ENCODE data around the gene SLC7A7. TPM values are rescaled to one million over a fixed set of nuclear protein-coding genes. Genes with fewer than 3 reads are reported as not detected.

The SLC7A7 gene
- total and polyA plus RNA-seq, 9 of the 15 experiments (the other 6 are each of a cell fraction or from before 2014, with no cell fraction given), result 0.07 to 0.68 (median 0.41) TPM

DNA sequence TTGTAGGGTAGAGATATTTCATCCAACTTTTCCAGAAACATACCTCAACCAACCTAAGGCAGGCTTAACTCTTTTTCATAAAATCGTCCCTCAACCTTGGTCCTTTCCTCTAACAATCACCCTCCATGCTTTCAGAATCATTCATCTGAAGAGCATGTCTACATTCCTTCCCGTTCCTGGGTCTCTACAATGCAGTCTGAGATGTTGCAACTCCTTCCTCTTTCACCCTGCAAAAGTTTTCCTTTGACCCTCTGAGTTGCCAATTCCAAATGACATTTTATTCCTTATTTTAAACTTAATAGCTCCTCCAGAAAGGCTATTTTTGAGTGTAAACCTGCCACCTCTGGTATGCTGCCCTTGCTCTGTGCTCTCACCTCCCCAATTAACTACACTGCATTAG is 16.7 kb downstream of the SLC7A7 start:
- in situ Hi-C loops (cut with MboI) (no loop called here), intact Hi-C loops (cut with micrococcal nuclease) (no loop called here)
- no TSS peak for BruUV-seq (replicated peaks)
- POLR2A ChIA-PET, result no interaction called here
- H3K27ac ChIP-seq (ENCODE audit: extremely low read depth, low read depth, low read length), result no peak overlapping the region
- no peaks in the 10 kb centered on the region for H3K9me3 ChIP-seq (replicated peaks; ENCODE audit: control insufficient read depth, insufficient read depth, low read depth, low read length)
- H3K4me2 ChIP-seq (ENCODE audit: insufficient read depth, low read length), result no peak overlapping the region
- H2AFZ ChIP-seq (ENCODE audit: low read depth, low read length), result peak overlapping the region; percentile 53; the same call in 1 of the 2 replicates
- H3K27me3 ChIP-seq (ENCODE audit: control insufficient read depth in 2 of 2, insufficient read depth in 2 of 2, low read length in 2 of 2), result peaks cover 0 to 7% of the 10 kb centered on the region in 2 experiments; a peak in 2 of 5 replicates
- WGBS (ENCODE audit: insufficient coverage, low coverage, missing lambda C conversion rate), result 7% methylated on average over 2 of the region's 2 CpGs
- ATAC-seq (no peak), DNase-seq (ENCODE audit: extremely low read depth in 1 of 4, low spot score in 3 of 4) (no peak), FAIRE-seq (no peak)
- no peak overlapping the region for H3K9ac ChIP-seq (ENCODE audit: insufficient read depth in 1 of 2, low read depth in 2 of 2, low read length in 2 of 2)
- TF ChIP-seq CEBPB (tag; IDR thresholded peaks at IDR 0.05), result peak; percentile 4; the same call in 1 of the 2 replicates
- TF ChIP-seq RBM39 (optimal IDR thresholded peaks at IDR 0.05; ENCODE audit: low read depth, low read length), result no peak
- no peaks in the 10 kb centered on the region for H3K79me2 ChIP-seq (ENCODE audit: control insufficient read depth, insufficient read depth, low read length)
- no peak overlapping the region for H3K4me3 ChIP-seq
- CTCF ChIA-PET (ENCODE audit: low intra/inter-chr PET ratio), result no interaction called here
- no peaks in the 10 kb centered on the region for H3K9me1 ChIP-seq (ENCODE audit: control insufficient read depth, insufficient read depth, low read length)
- H3K36me3 ChIP-seq (ENCODE audit: control insufficient read depth, insufficient read depth, low read length), result no peaks in the 10 kb centered on the region
- peaks cover 15 to 20% of the 10 kb centered on the region in 2 experiments; a peak in 4 of 5 replicates for H3K4me1 ChIP-seq (replicated peaks in 1 of 2; ENCODE audit: control insufficient read depth in 2 of 2, insufficient read depth in 2 of 2, low read length in 2 of 2)
- H4K20me1 ChIP-seq (replicated peaks; ENCODE audit: control insufficient read depth, insufficient read depth, low read length), result no peaks in the 10 kb centered on the region

DNA sequence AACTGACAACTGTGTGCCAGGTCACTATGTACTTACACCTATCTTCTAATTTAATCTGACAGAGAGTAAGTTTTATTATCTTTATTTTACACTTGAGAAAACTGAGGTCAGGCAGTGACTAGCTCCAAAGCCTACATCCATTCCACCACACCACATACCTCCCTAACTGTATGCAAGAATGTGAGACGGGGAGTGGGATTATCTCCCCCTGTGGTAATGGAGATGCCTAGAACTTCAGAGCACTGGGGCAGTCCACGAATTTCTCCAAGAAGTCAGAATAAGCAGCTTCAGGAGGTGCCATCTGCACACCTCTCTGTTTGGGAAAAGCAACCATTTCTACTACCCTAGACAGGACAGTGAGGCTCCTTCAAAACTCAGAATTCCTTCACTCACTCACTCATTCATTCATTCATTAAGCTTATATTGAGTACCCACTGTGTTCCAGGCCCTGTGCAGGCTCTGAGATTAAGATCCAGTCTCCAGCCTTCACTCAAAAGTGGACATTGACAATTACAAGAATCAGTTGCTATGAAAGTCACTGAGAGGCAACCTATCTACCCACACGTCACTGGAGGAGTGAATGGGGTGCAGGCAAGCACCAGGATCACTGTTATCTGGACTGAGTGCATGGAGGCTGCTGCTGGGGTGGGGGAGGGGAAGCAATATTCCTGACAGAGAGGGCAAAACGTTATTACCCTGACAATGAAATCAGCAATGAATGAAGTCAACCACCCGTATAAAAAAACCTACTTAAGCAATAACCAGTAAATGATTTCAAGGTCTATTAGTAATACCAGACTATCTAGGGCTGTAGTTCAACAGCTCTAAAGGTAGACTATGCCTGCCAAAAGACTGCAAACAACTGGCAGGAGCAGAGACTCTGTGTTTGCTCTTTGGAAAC is 18.0 kb downstream of the SLC7A7 start:
- H3K36me3 ChIP-seq (ENCODE audit: control insufficient read depth, insufficient read depth, low read length), result no peaks in the 10 kb centered on the region
- FAIRE-seq, result peak; percentile 90
- H3K79me2 ChIP-seq (ENCODE audit: control insufficient read depth, insufficient read depth, low read length), result no peaks in the 10 kb centered on the region
- H4K20me1 ChIP-seq (replicated peaks; ENCODE audit: control insufficient read depth, insufficient read depth, low read length), result no peaks in the 10 kb centered on the region
- peak; percentile 82 for ATAC-seq
- ChIA-PET POLR2A (interaction anchor here (0.6 to 1.4 kb wide), 3 partner anchors 10 to 16 kb away, joined by 3 read pairs; no protein-coding TSS in a partner anchor), CTCF (ENCODE audit: low intra/inter-chr PET ratio) (no interaction called here)
- H3K9ac ChIP-seq (ENCODE audit: insufficient read depth in 1 of 2, low read depth in 2 of 2, low read length in 2 of 2), result 0 out of 4 replicates have a peak overlapping the region, but pooled peaks of 1 of the 2 experiments have one; percentile 3
- H3K27me3 ChIP-seq (ENCODE audit: control insufficient read depth in 2 of 2, insufficient read depth in 2 of 2, low read length in 2 of 2), result no peaks in the 10 kb centered on the region
- peak; percentile 50 to 79 (median 64) for DNase-seq (ENCODE audit: extremely low read depth in 1 of 4, low spot score in 3 of 4)
- 7% methylated on average over 5 of the region's 5 CpGs for WGBS (ENCODE audit: insufficient coverage, low coverage, missing lambda C conversion rate)
- H3K4me3 ChIP-seq, result no peak overlapping the region
- H3K9me1 ChIP-seq (ENCODE audit: control insufficient read depth, insufficient read depth, low read length), result no peaks in the 10 kb centered on the region
- H3K4me2 ChIP-seq (ENCODE audit: insufficient read depth, low read length), result peak overlapping the region; percentile 57
- intact Hi-C loops (cut with micrococcal nuclease), result no loop called here
- no peaks in the 10 kb centered on the region for H3K9me3 ChIP-seq (replicated peaks; ENCODE audit: control insufficient read depth, insufficient read depth, low read depth, low read length)
- no peak overlapping the region; the same call in 2 of the 3 replicates for H3K27ac ChIP-seq (ENCODE audit: extremely low read depth, low read depth, low read length)
- in situ Hi-C loops (cut with MboI), result no loop called here
- peak overlapping the region; percentile 77 for H2AFZ ChIP-seq (ENCODE audit: low read depth, low read length)
- no TSS peak for BruUV-seq (replicated peaks)
- H3K4me1 ChIP-seq (replicated peaks in 1 of 2; ENCODE audit: control insufficient read depth in 2 of 2, insufficient read depth in 2 of 2, low read length in 2 of 2), result peaks cover 15 to 20% of the 10 kb centered on the region in 2 experiments; a peak in 4 of 5 replicates
- peak; percentile 93 for TF ChIP-seq ZNF24 (IDR thresholded peaks at IDR 0.05)
- no peak for TF ChIP-seq HMGN3 (IDR thresholded peaks at IDR 0.05; ENCODE audit: borderline replicate concordance, extremely low read depth, insufficient read length, low read depth, low read length)
- TF ChIP-seq ADNP (tag; IDR thresholded peaks at IDR 0.05), result no peak
- TF ChIP-seq CREM (IDR thresholded peaks at IDR 0.05; ENCODE audit: low read depth), result peak; percentile 72; the same call in 1 of the 2 replicates
- TF ChIP-seq, protein P1, sequence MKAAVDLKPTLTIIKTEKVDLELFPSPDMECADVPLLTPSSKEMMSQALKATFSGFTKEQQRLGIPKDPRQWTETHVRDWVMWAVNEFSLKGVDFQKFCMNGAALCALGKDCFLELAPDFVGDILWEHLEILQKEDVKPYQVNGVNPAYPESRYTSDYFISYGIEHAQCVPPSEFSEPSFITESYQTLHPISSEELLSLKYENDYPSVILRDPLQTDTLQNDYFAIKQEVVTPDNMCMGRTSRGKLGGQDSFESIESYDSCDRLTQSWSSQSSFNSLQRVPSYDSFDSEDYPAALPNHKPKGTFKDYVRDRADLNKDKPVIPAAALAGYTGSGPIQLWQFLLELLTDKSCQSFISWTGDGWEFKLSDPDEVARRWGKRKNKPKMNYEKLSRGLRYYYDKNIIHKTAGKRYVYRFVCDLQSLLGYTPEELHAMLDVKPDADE (conservative IDR thresholded peaks at IDR 0.05; ENCODE audit: control insufficient read depth, low read depth, low read length), result no peak
- peak; percentile 58; the same call in 1 of the 2 replicates for TF ChIP-seq ARID1B (IDR thresholded peaks at IDR 0.05)
- TF ChIP-seq, protein P2, sequence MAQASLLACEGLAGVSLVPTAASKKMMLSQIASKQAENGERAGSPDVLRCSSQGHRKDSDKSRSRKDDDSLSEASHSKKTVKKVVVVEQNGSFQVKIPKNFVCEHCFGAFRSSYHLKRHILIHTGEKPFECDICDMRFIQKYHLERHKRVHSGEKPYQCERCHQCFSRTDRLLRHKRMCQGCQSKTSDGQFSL (CRISPR knock-in tag; IDR thresholded peaks at IDR 0.05), result no peak
- TF ChIP-seq, protein P2 (tag; IDR thresholded peaks at IDR 0.05), result no peak
- TF ChIP-seq ETS2 (tag; IDR thresholded peaks at IDR 0.05; ENCODE audit: borderline replicate concordance, poor library complexity, severe bottlenecking), result no peak
- TF ChIP-seq MEIS2 (IDR thresholded peaks at IDR 0.05; ENCODE audit: partially characterized antibody), result peak; percentile 11
